HL-60 (cell line): ENCODE results near the gene LDLR.

ENCODE experiments used
- DNase-seq, 2 experiments: peaks; one replicate each; pipeline ENCODE4 v3.0.0-alpha.2; 2010 to 2020; ENCODE audit warnings: low read depth in 1 of 2, low spot score in 1 of 2
- H3K27ac ChIP-seq: fragments of 250-450 bp; sonication (Bioruptor Pico); replicated peaks from 2 replicates; pipeline ENCODE4 v1.5.1; 2020; ENCODE audit warnings: mild to moderate bottlenecking, moderate library complexity
- H3K27me3 ChIP-seq: fragments of 250-450 bp; sonication (Bioruptor Pico); 2 replicates; pipeline ENCODE4 v1.5.1; 2021; ENCODE audit warnings: mild to moderate bottlenecking, moderate library complexity; ENCODE audit not compliant: insufficient read depth, poor library complexity, severe bottlenecking
- H3K4me3 ChIP-seq: replicated peaks from 2 replicates; pipeline ENCODE4 v1.5.1; 2011; ENCODE audit warnings: mild to moderate bottlenecking, control low read depth, low read length; ENCODE audit not compliant: insufficient read depth
- GABPA ChIP-seq: IDR thresholded peaks from 2 replicates; pipeline ENCODE4 v1.6.1; 2012; ENCODE audit warnings: low read depth
- POLR2AphosphoS5 ChIP-seq: IDR thresholded peaks from 2 replicates; pipeline ENCODE4 v1.6.1; 2012; ENCODE audit warnings: low read depth
- SPI1 ChIP-seq: IDR thresholded peaks from 2 replicates; pipeline ENCODE4 v1.6.1; 2012; ENCODE audit warnings: low read depth, mild to moderate bottlenecking, borderline replicate concordance
- TF ChIP-seq, protein P1 (sequence below): IDR thresholded peaks from one replicate; pipeline ENCODE4 v1.5.1; 2011; ENCODE audit warnings: low read length, control low read depth, inconsistent platforms; ENCODE audit not compliant: insufficient read depth
- TF ChIP-seq, protein P2 (sequence below): IDR thresholded peaks from 2 replicates; pipeline ENCODE4 v1.6.1; 2012; ENCODE audit warnings: low read depth; ENCODE audit not compliant: insufficient replicate concordance

Gene LDLR

DNA sequence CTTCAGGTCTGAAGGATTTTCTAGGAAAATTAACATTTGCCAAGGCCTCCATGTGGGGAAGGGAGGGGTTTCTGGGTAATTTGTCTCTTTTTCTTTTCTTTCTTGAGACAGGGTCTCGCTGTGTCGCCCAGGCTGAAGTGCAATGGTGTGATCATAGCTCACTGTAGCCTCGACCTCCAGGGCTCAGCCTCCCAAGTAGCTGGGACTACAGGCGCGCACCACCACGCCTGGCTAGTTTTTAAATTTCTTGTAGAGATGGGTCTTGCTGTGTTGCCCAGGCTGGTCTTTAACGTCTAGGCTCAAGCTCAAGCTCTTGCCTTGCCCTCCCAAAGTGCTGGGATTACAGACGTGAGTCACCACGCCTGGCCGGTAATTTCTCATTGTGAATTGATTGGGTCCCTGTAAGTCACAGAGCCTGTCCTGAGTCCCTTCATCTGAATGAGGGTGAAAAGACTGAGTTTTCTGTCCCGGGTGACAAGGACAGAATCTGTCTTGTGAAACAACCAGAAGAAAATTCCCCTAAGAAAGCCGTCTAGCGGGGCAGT, 76.3 kb downstream of the LDLR start:
- Histone ChIP-seq H3K27ac (no peak overlapping the region), H3K27me3 (no peaks in the 10 kb centered on the region), H3K4me3 (no peak overlapping the region)
- no peak for DNase-seq
- TF ChIP-seq, protein P1, sequence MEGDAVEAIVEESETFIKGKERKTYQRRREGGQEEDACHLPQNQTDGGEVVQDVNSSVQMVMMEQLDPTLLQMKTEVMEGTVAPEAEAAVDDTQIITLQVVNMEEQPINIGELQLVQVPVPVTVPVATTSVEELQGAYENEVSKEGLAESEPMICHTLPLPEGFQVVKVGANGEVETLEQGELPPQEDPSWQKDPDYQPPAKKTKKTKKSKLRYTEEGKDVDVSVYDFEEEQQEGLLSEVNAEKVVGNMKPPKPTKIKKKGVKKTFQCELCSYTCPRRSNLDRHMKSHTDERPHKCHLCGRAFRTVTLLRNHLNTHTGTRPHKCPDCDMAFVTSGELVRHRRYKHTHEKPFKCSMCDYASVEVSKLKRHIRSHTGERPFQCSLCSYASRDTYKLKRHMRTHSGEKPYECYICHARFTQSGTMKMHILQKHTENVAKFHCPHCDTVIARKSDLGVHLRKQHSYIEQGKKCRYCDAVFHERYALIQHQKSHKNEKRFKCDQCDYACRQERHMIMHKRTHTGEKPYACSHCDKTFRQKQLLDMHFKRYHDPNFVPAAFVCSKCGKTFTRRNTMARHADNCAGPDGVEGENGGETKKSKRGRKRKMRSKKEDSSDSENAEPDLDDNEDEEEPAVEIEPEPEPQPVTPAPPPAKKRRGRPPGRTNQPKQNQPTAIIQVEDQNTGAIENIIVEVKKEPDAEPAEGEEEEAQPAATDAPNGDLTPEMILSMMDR: no peak
- TF ChIP-seq GABPA (no peak), SPI1 (no peak), POLR2AphosphoS5 (no peak)
- TF ChIP-seq, protein P2, sequence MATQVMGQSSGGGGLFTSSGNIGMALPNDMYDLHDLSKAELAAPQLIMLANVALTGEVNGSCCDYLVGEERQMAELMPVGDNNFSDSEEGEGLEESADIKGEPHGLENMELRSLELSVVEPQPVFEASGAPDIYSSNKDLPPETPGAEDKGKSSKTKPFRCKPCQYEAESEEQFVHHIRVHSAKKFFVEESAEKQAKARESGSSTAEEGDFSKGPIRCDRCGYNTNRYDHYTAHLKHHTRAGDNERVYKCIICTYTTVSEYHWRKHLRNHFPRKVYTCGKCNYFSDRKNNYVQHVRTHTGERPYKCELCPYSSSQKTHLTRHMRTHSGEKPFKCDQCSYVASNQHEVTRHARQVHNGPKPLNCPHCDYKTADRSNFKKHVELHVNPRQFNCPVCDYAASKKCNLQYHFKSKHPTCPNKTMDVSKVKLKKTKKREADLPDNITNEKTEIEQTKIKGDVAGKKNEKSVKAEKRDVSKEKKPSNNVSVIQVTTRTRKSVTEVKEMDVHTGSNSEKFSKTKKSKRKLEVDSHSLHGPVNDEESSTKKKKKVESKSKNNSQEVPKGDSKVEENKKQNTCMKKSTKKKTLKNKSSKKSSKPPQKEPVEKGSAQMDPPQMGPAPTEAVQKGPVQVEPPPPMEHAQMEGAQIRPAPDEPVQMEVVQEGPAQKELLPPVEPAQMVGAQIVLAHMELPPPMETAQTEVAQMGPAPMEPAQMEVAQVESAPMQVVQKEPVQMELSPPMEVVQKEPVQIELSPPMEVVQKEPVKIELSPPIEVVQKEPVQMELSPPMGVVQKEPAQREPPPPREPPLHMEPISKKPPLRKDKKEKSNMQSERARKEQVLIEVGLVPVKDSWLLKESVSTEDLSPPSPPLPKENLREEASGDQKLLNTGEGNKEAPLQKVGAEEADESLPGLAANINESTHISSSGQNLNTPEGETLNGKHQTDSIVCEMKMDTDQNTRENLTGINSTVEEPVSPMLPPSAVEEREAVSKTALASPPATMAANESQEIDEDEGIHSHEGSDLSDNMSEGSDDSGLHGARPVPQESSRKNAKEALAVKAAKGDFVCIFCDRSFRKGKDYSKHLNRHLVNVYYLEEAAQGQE: no peak

DNA sequence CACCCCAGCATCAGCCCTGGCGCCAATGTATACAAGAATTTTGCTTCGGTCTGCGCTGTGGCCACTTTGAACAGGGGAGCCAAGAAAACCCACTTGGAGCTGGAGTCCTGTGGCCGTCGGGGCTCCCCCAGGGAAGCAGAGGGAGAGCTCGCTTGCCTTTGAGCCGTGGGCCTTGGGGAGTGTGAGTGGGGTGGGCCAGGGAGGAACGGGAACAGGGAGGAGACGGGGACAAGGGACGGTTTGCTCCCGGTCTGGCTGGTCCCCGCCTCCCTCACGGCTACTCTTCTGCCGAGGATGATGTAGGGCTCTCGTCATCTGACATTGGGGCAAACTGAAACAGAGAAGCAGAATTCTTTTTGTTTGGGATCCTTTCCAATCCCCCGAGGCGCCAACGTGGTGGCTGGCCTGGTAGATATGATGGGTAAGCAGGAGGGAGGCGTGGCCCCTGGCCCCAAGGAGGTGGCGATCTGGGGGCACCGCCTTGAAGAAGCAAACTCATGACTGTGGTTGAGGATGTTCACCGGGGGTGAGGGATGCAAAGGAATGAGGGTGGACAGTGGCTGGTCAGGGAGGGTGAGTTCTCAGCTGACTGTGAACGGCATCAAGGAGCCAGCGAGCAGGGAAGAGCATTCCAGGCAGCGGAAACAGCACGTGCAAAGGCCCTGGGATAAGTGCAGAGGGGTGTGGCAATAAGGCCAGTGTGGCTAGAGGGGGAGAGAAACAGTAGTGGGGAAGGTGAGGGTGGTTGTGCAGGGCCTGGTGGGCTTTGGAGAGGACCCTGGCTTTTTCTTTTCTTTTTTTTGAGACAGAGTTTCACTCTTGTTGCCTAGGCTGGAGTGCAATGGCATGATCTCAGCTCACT, 77.2 kb downstream of the LDLR start:
- no peak overlapping the region for H3K4me3 ChIP-seq
- no peak for TF ChIP-seq SPI1
- no peak for TF ChIP-seq POLR2AphosphoS5
- no peaks in the 10 kb centered on the region for H3K27me3 ChIP-seq
- no peak overlapping the region for H3K27ac ChIP-seq
- DNase-seq: no peak

DNA sequence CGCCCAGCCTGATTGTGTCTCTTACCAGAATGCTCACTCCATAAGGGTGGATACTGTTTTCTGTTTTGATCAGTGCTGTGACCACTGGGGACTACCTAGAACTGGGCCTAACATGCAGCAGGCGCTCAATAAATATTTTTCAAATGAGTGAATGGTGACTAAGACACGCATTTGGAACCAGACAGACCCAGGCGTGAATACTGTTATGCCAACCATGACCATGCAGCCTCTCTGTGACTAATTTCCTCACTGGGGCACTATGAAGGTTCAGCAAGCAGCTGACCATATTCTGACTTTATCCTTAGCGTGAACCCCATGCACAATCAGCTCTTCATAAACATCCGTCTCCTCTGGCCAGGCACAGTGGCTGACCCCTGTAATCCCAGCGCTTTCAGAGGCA, 79.3 kb downstream of the LDLR start:
- Histone ChIP-seq H3K27ac (no peak overlapping the region), H3K4me3 (no peak overlapping the region), H3K27me3 (no peaks in the 10 kb centered on the region)
- DNase-seq: no peak
- TF ChIP-seq, protein P2: no peak
- no peak for TF ChIP-seq GABPA
- no peak for TF ChIP-seq SPI1
- no peak for TF ChIP-seq POLR2AphosphoS5
- TF ChIP-seq, protein P1: no peak

DNA sequence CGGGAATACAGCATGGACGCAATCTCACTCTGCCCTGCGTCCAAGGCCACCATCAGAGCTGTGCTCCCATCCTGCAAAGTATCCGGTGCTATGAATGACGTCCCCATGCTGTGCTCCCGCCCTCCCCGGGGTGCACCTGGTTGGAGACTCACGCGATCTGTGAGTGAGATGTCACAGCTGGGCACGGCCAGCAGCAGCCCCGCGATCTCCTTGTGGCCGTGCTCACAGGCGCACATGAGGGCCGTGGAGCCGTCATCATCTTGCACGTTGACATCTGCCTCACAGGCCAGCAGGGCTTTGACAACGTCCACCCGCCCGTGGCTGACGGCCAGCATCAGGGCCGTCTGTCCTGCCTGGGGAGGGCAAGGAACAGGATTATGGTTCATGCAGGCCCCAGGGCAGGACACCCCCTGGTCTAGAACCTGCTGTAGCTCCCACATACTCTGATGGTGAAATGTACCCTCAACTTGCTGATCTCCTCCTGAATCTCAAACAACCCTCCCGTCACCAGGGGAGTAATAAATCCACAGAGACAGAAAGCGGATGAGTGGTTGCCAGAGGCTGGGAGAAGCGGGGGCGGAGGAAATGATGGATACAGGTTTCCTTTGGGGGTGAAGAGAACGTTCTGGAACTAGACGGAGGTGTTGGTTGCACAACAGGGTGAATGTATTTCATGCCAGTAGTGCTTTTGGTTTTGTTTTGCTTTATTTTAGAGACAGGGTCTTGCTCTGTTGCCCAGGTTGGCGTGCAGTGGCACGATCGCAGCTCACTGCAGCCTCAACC, 80.8 kb downstream of the LDLR start:
- no peak for DNase-seq
- no peak overlapping the region for H3K27ac ChIP-seq
- TF ChIP-seq GABPA (no peak), SPI1 (no peak), POLR2AphosphoS5 (no peak)
- TF ChIP-seq, protein P2: no peak
- TF ChIP-seq, protein P1: no peak

More for the DNA sequence above, 80.8 kb downstream of the LDLR start:
- no peak overlapping the region for H3K4me3 ChIP-seq
- H3K27me3 ChIP-seq: no peaks in the 10 kb centered on the region
